ENCODE measurements around the gene PTGES. TPM values are rescaled to one million over a fixed set of nuclear protein-coding genes. Genes with fewer than 3 reads are reported as not detected.

The PTGES gene
- total RNA-seq, 1 donor from 2014 or later: 2.9 TPM

- H3K4me3 ChIP-seq: peak overlapping the region; percentile 60
- Mint-ChIP-seq H3K9me3 (no peaks in the 10 kb centered on the region), H3K4me3 (peak overlapping the region; percentile 59), H3K27me3 (ENCODE audit: insufficient read depth, low read depth) (peaks cover 12% of the 10 kb centered on the region), H3K27ac (no peak overlapping the region), H3K36me3 (no peaks in the 10 kb centered on the region), H3K4me1 (peaks cover 4% of the 10 kb centered on the region)
- H3K79me2 ChIP-seq (ENCODE audit: low read depth): no peaks in the 10 kb centered on the region
- H3K36me3 ChIP-seq: no peaks in the 10 kb centered on the region
- DNase-seq (ENCODE audit: low spot score): peak; percentile 94
- H3K4me1 ChIP-seq: no peaks in the 10 kb centered on the region
- H3K27me3 ChIP-seq: peaks cover 5% of the 10 kb centered on the region
- H3F3A ChIP-seq (ENCODE audit: low read depth): no peaks in the 10 kb centered on the region
- peak overlapping the region; percentile 92 for H2AFZ ChIP-seq (replicated peaks)
- no peak overlapping the region for H3K9ac ChIP-seq
- no peaks in the 10 kb centered on the region for H4K20me1 ChIP-seq (ENCODE audit: low read depth)
- no peaks in the 10 kb centered on the region for H3K9me3 ChIP-seq (ENCODE audit: low read depth)
- TF ChIP-seq EZH2phosphoT487 (IDR thresholded peaks at IDR 0.05): no peak
- TF ChIP-seq EZH2 (IDR thresholded peaks at IDR 0.05): peak; percentile 39
- TF ChIP-seq, protein P1, sequence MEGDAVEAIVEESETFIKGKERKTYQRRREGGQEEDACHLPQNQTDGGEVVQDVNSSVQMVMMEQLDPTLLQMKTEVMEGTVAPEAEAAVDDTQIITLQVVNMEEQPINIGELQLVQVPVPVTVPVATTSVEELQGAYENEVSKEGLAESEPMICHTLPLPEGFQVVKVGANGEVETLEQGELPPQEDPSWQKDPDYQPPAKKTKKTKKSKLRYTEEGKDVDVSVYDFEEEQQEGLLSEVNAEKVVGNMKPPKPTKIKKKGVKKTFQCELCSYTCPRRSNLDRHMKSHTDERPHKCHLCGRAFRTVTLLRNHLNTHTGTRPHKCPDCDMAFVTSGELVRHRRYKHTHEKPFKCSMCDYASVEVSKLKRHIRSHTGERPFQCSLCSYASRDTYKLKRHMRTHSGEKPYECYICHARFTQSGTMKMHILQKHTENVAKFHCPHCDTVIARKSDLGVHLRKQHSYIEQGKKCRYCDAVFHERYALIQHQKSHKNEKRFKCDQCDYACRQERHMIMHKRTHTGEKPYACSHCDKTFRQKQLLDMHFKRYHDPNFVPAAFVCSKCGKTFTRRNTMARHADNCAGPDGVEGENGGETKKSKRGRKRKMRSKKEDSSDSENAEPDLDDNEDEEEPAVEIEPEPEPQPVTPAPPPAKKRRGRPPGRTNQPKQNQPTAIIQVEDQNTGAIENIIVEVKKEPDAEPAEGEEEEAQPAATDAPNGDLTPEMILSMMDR (IDR thresholded peaks at IDR 0.05): peak; percentile 94
- no peak overlapping the region for H3K27ac ChIP-seq
- H3K4me2 ChIP-seq: peak overlapping the region; percentile 82
These were observed 15.2 kb downstream of the PTGES start for GRCh38 chr9:129737479-129738274.

DNA sequence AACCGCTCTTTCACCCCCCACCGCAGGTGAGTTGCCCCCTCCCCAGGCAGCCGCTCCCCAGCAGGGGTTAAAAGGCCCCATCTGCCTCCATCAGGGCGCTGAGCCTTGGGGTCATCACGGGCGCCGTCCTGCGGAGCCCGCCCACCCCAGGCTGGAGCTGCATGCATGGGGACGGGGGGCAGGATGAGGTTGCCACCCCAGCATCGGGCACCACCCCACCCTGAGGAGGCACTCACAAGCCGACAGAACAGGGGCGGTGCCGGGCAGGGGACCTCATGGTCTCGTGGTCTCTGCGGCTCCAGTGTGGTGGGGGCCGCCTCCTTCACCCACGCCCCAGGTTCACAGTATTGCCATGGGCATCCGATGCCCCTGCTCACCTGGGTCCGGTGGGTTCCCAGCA is 16.5 kb downstream of the PTGES start:
- H4K20me1 ChIP-seq (ENCODE audit: low read depth): no peaks in the 10 kb centered on the region
- H3K4me2 ChIP-seq: no peak overlapping the region
- H3K9me3 ChIP-seq (ENCODE audit: low read depth): no peaks in the 10 kb centered on the region
- Mint-ChIP-seq H3K27ac (no peak overlapping the region), H3K36me3 (no peaks in the 10 kb centered on the region), H3K27me3 (ENCODE audit: insufficient read depth, low read depth) (peaks cover 12% of the 10 kb centered on the region), H3K4me1 (peaks cover 3% of the 10 kb centered on the region), H3K4me3 (no peak overlapping the region), H3K9me3 (no peaks in the 10 kb centered on the region)
- no peak overlapping the region for H3K9ac ChIP-seq
- no peaks in the 10 kb centered on the region for H3K79me2 ChIP-seq (ENCODE audit: low read depth)
- no peak overlapping the region for H2AFZ ChIP-seq (replicated peaks)
- peaks cover 5% of the 10 kb centered on the region for H3K27me3 ChIP-seq
- no peaks in the 10 kb centered on the region for H3K4me1 ChIP-seq
- H3F3A ChIP-seq (ENCODE audit: low read depth): no peaks in the 10 kb centered on the region
- TF ChIP-seq, protein P1 (IDR thresholded peaks at IDR 0.05): no peak
- TF ChIP-seq EZH2 (IDR thresholded peaks at IDR 0.05) (no peak), EZH2phosphoT487 (IDR thresholded peaks at IDR 0.05) (no peak)
- no peak for DNase-seq (ENCODE audit: low spot score)
- no peak overlapping the region for H3K4me3 ChIP-seq
- H3K36me3 ChIP-seq: no peaks in the 10 kb centered on the region
- no peak overlapping the region for H3K27ac ChIP-seq

- TF ChIP-seq, protein P1 (IDR thresholded peaks at IDR 0.05): no peak
- TF ChIP-seq EZH2phosphoT487 (IDR thresholded peaks at IDR 0.05): no peak
- no peak for TF ChIP-seq EZH2 (IDR thresholded peaks at IDR 0.05)
- no peak overlapping the region for H3K9ac ChIP-seq
- H3K9me3 ChIP-seq (ENCODE audit: low read depth): no peaks in the 10 kb centered on the region
- H3K4me1 Mint-ChIP-seq: peaks cover 3% of the 10 kb centered on the region
- H4K20me1 ChIP-seq (ENCODE audit: low read depth): no peaks in the 10 kb centered on the region
- no peak overlapping the region for H3K4me3 Mint-ChIP-seq
- H3K27ac ChIP-seq: no peak overlapping the region
- no peaks in the 10 kb centered on the region for H3K36me3 ChIP-seq
- no peaks in the 10 kb centered on the region for H3K79me2 ChIP-seq (ENCODE audit: low read depth)
- no peak overlapping the region for H3K4me3 ChIP-seq
- no peaks in the 10 kb centered on the region for H3K9me3 Mint-ChIP-seq
- DNase-seq (ENCODE audit: low spot score): no peak
- H3F3A ChIP-seq (ENCODE audit: low read depth): no peaks in the 10 kb centered on the region
- no peaks in the 10 kb centered on the region for H3K36me3 Mint-ChIP-seq
- no peak overlapping the region for H3K27ac Mint-ChIP-seq
- H3K27me3 Mint-ChIP-seq (ENCODE audit: insufficient read depth, low read depth): peaks cover 12% of the 10 kb centered on the region
- no peaks in the 10 kb centered on the region for H3K4me1 ChIP-seq
- no peak overlapping the region for H3K4me2 ChIP-seq
- H3K27me3 ChIP-seq: peaks cover 5% of the 10 kb centered on the region
- no peak overlapping the region for H2AFZ ChIP-seq (replicated peaks)
These were observed 17.3 kb downstream of the PTGES start for GRCh38 chr9:129735546-129735945.
